Stimulated activated naive B cell treated with anti-CD40 and anti-IgM and Interleukin-4, amounts not matched to agents 10 μg/mL and 1 μg/mL and 100 μg/mL, for 72 hours (primary cell): ENCODE data around the gene CXorf58.
"Not testable (repeated sequence)": the region's sequence is repeated elsewhere in the genome, so short reads cannot be mapped to it uniquely, and the experiment has no call there.

Experiments
- ATAC-seq, 2 donors: fragments of 150-1000 bp; cut with Tn5 transposase; replicated peaks; 2 replicates each; pipeline ENCODE4 v1.10.0; 2021; ENCODE audit warnings: moderate library complexity in 1 of 2
- DNase-seq: peaks from one replicate; pipeline ENCODE4 v3.0.0; 2021
- H3K27ac Mint-ChIP-seq: one replicate; pipeline ENCODE4 v1.8.0; 2022; ENCODE audit warnings: mild to moderate bottlenecking, mixed read lengths
- H3K27me3 Mint-ChIP-seq, 2 donors: one replicate each; pipeline ENCODE4 v1.8.0; 2022; ENCODE audit warnings: mixed read lengths in 2 of 2
- H3K36me3 Mint-ChIP-seq, 2 donors: one replicate each; pipeline ENCODE4 v1.8.0; 2022; ENCODE audit warnings: mixed read lengths in 2 of 2, mild to moderate bottlenecking in 1 of 2
- H3K4me1 Mint-ChIP-seq, 2 donors: one replicate each; pipeline ENCODE4 v1.8.0; 2022; ENCODE audit warnings: mixed read lengths in 2 of 2, mild to moderate bottlenecking in 1 of 2
- H3K4me3 Mint-ChIP-seq, 2 donors: one replicate each; pipeline ENCODE4 v1.8.0; 2022; ENCODE audit warnings: mild to moderate bottlenecking in 2 of 2, mixed read lengths in 2 of 2, moderate library complexity in 1 of 2
- H3K9me3 Mint-ChIP-seq, 2 donors: one replicate each; pipeline ENCODE4 v1.8.0; 2022; ENCODE audit warnings: mixed read lengths in 2 of 2, mild to moderate bottlenecking in 1 of 2

The CXorf58 gene

DNA sequence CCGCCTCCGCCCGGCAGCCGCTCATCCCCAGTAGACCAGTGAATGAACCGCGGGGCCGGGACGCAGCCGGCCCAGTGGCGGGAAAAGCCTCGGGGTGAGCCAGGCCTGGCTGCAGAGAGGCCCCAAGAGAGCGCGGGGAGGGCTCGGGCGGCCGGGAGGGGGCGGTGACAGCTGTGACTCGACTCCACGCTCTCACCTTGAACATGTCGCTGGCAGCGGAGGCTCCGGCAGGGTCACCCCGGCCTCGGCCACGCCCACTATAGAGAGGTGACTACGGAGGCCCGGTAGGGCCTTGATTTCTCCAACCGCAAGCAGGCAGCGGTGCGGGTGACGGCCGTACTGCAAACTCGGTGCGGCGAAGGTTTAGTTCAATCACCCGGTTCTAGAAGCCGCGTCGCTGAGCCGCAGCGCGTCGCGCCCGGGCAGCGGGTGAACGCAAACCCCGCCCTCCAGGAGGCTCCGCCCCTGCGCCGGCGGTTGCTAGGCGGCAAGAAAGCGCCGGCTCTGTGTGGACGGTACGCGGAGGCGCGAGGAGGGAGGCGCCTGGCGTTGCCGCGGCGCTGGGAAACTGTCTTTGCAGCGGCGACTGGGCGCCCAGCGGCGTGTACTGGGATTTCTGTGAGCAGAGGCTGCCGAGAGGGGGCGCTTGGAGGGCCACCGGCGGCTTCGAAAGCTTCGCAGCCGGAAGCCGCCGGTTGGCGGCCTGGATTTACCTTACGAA, at the start of gene CXorf58, which contains the start of gene APOO:
CXorf58 (plus strand) TSS at position 509 of the 721 bp plus-strand sequence. CDS start 2,297 bp downstream, outside the sequence.
APOO (minus strand) TSS at position 441 of the 721 bp plus-strand sequence; CDS start at position 205, 236 bp downstream.
- H3K4me3 Mint-ChIP-seq, result peak within 1 kb of the TSS; percentile 78 to 82
- DNase-seq (peak; percentile 89), ATAC-seq (peak; percentile 93 to 96)
- H3K27me3 Mint-ChIP-seq, result no peaks in the 10 kb centered on the region
- peaks cover 0 to 6% of the 10 kb centered on the region in 2 donors for H3K4me1 Mint-ChIP-seq
- H3K36me3 Mint-ChIP-seq, result peaks cover 0 to 4% of the 10 kb centered on the region in 2 donors
- no peaks in the 10 kb centered on the region for H3K9me3 Mint-ChIP-seq
- H3K27ac Mint-ChIP-seq, result peak within 1 kb of the TSS; percentile 90

DNA sequence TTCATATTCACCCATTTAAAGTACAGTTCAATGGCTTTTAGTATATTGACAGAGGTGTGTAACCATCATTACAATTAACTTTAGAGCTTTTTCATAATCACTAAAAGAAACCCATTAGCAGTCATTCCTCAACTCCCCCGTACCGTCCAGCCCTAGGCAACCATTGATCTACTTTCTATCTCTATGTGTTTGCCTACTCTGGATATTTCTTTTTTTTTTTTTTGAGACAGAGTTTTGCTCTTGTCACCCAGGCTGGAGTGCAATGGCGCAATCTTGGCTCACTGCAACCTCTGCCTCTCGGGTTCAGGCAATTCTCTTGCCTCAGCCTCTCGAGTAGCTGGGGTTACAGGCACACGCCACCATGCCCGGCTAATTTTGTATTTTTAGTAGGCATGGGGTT, 48.6 kb upstream of the CXorf58 start:
- H3K9me3 Mint-ChIP-seq, H3K4me1 Mint-ChIP-seq, H3K27ac Mint-ChIP-seq, ATAC-seq, DNase-seq, H3K4me3 Mint-ChIP-seq, H3K27me3 Mint-ChIP-seq: not testable (repeated sequence)
- peaks cover 4 to 17% of the 10 kb centered on the region in 2 donors for H3K36me3 Mint-ChIP-seq

GRCh38 chrX:23861215-23861896, 46.5 kb upstream of the CXorf58 start:
- Mint-ChIP-seq H3K27ac (no peak overlapping the region), H3K4me1 (no peaks in the 10 kb centered on the region), H3K36me3 (peaks cover 4 to 24% of the 10 kb centered on the region in 2 donors), H3K4me3 (no peak overlapping the region), H3K27me3 (no peaks in the 10 kb centered on the region), H3K9me3 (no peaks in the 10 kb centered on the region)
- ATAC-seq (no peak), DNase-seq (no peak)

DNA sequence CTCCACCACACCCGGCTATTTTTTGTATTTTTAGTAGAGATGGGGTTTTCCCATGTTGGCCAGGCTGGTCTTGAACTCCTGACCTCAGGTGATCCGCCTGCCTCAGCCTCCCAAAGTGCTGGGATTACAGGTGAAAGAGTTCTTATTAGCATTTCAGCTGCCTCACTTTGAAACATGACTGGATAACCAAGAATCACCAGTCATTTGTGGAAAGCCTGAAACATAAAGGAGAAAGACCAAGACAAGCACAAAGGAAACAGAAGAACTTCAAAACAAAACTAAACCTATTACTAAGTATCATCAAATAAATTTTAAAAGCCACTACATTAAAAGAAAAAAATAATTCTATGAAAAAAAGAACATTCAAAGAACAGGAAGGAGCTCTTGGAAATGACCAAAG, 45.9 kb upstream of the CXorf58 start:
- not testable (repeated sequence) for H3K27ac Mint-ChIP-seq

DNA sequence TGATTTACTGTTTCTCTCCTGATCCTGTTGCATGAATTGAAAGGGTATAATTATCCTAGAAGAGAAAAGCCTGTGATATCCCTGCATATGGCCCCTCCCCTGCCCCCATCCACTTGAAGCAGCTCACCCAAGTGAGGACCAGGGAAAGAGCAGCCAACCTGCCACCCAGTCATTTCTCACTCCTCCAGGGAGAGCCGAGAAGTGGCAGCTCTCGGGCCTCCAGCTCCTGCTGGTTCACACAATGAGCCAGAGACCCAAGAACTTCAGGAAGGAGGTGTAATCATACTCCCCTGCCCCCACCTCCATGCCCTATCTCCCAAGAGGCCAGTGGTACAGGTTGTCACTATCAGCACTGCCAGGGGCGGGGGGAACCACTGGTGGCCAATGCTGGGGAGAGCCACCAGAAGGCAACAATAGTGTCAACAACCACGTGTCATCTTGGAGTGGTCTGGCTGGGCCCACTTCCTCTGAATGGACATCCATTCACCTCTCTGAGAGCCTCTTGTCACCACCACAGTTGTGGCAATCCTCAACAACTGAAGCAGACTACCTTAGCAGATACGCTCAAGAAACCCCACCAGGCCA, 43.0 kb upstream of the CXorf58 start:
- no peak overlapping the region for H3K4me3 Mint-ChIP-seq
- H3K9me3 Mint-ChIP-seq, result no peaks in the 10 kb centered on the region
- no peaks in the 10 kb centered on the region for H3K27me3 Mint-ChIP-seq
- H3K27ac Mint-ChIP-seq, result no peak overlapping the region
- peaks cover 7 to 18% of the 10 kb centered on the region in 2 donors for H3K36me3 Mint-ChIP-seq
- DNase-seq, result no peak
- H3K4me1 Mint-ChIP-seq, result no peaks in the 10 kb centered on the region
- no peak for ATAC-seq

More for the DNA sequence above, 45.9 kb upstream of the CXorf58 start:
- H3K9me3 Mint-ChIP-seq, H3K27me3 Mint-ChIP-seq, H3K4me3 Mint-ChIP-seq, ATAC-seq, H3K4me1 Mint-ChIP-seq, DNase-seq: not testable (repeated sequence)
- H3K36me3 Mint-ChIP-seq, result peaks cover 4 to 20% of the 10 kb centered on the region in 2 donors

DNA sequence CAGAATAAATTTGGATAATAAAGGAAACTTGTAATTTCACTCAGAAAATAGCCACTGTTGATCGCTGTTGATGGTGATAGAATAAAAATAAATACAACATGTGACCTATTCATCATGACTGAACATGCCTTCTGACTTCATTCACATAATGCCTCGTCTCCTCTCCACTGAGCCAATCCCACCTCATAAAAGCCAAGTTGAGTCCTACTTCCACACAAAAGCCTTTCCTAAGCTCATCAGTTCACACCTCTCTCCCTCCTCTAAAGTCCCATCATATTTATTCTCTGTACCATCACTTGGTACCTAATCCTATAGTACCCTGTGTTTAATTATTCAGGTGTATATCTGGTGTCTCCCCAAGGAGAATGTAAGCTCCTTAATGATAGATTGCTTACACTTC, 37.8 kb upstream of the CXorf58 start:
- Mint-ChIP-seq H3K36me3 (peaks cover 7 to 24% of the 10 kb centered on the region in 2 donors), H3K27ac (no peak overlapping the region), H3K4me3 (no peak overlapping the region), H3K4me1 (no peaks in the 10 kb centered on the region), H3K27me3 (no peaks in the 10 kb centered on the region), H3K9me3 (no peaks in the 10 kb centered on the region)
- DNase-seq (no peak), ATAC-seq (no peak)

- Mint-ChIP-seq H3K27me3 (no peaks in the 10 kb centered on the region), H3K36me3 (peaks cover 7 to 17% of the 10 kb centered on the region in 2 donors), H3K4me3 (no peak overlapping the region), H3K4me1 (no peaks in the 10 kb centered on the region), H3K9me3 (no peaks in the 10 kb centered on the region), H3K27ac (no peak overlapping the region)
- ATAC-seq (peak in 1 of 2 donors; percentile 36), DNase-seq (no peak)
These were observed 35.8 kb upstream of the CXorf58 start for GRCh38 chrX:23871905-23872546.

DNA sequence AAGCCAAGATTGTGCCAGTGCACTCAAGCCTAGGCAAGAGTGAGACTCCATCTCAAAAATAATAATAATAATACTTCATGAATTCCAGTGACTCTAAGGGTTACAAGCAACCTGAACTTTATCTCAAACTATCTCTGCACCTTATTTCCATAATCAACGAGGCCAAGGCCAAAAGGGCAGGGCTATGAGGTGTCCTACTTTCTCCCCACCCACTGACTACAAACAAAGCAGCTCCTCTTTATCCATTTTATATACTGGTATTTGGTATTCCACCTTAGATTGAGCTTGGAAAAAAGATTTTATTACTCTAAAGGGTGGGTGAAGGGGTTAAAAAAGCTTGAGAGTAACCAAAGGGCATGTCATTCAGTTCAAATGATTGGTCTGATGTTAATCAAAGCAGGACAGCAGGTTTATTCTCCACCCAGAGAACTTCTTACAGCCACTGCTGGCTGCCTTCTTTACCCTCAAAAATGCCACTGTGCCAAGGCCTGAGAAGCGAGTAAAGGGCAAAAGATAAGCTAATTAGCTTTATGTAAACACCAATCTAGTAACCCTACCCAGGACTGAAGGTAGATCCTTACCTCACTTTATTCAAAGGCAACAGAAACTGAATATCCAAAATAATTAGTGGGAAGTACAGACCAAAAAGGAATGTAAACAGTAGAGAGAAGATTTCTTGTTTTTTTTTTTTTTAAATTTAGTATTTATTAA, 28.3 kb upstream of the CXorf58 start:
- ATAC-seq, result no peak
- peaks cover 0 to 3% of the 10 kb centered on the region in 2 donors for H3K36me3 Mint-ChIP-seq
- no peak for DNase-seq
- H3K27ac Mint-ChIP-seq, result no peak overlapping the region
- no peaks in the 10 kb centered on the region for H3K9me3 Mint-ChIP-seq
- no peak overlapping the region for H3K4me3 Mint-ChIP-seq
- H3K27me3 Mint-ChIP-seq, result no peaks in the 10 kb centered on the region
- peaks cover 5 to 10% of the 10 kb centered on the region in 2 donors for H3K4me1 Mint-ChIP-seq

DNA sequence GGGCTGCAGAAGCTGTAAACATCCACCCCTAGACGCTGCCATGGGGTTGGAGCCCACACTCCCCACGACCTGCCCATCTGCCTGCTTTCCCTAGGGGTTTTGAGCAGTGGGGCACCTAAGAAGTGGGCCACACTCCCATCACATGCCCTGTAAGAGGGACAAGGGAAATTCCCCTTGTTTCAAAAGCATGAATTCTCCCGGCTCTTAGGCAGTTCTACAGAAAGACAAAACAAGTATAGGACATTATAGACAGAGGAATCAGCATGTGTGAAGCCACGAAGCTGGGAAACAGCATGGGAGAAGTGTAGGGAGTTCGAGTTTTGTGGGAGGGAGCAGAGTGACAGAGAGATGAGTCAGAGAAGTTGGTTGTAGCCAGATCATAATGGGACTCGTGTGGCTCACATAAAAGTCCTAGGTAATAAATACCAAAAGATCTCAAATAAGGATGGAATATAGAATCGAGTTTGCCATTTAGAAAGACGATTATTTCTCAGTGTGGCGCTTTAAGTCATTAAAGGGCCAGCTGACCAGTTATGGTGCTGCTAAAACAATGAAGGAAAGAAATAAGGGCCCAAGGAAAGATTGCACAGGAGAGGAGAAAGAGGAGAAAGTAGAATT, 24.0 kb upstream of the CXorf58 start:
- DNase-seq, result no peak
- no peaks in the 10 kb centered on the region for H3K27me3 Mint-ChIP-seq
- ATAC-seq, result peak in 1 of 2 donors; percentile 45

GRCh38 chrX:23884427-23885024, 23.3 kb upstream of the CXorf58 start:
- no peaks in the 10 kb centered on the region for H3K9me3 Mint-ChIP-seq
- H3K27ac Mint-ChIP-seq, result no peak overlapping the region
- peaks cover 3% of the 10 kb centered on the region in 2 donors for H3K36me3 Mint-ChIP-seq
- no peak overlapping the region for H3K4me3 Mint-ChIP-seq
- H3K27me3 Mint-ChIP-seq, result no peaks in the 10 kb centered on the region
- H3K4me1 Mint-ChIP-seq, result peaks cover 7 to 12% of the 10 kb centered on the region in 2 donors
- DNase-seq (no peak), ATAC-seq (no peak)

More for the DNA sequence above, 24.0 kb upstream of the CXorf58 start:
- Mint-ChIP-seq H3K4me3 (no peak overlapping the region), H3K36me3 (peaks cover 3% of the 10 kb centered on the region in 2 donors), H3K9me3 (no peaks in the 10 kb centered on the region), H3K4me1 (peaks cover 7 to 12% of the 10 kb centered on the region in 2 donors), H3K27ac (no peak overlapping the region)

- DNase-seq (no peak), ATAC-seq (no peak)
- H3K36me3 Mint-ChIP-seq, result peaks cover 3% of the 10 kb centered on the region in 2 donors
- H3K27ac Mint-ChIP-seq, result no peak overlapping the region
- peaks cover 7 to 12% of the 10 kb centered on the region in 2 donors for H3K4me1 Mint-ChIP-seq
- no peak overlapping the region for H3K4me3 Mint-ChIP-seq
- H3K9me3 Mint-ChIP-seq, result no peaks in the 10 kb centered on the region
- no peaks in the 10 kb centered on the region for H3K27me3 Mint-ChIP-seq
These were observed 22.0 kb upstream of the CXorf58 start for GRCh38 chrX:23885803-23886202.

GRCh38 chrX:23887451-23887850, 20.4 kb upstream of the CXorf58 start:
- Mint-ChIP-seq H3K9me3 (no peaks in the 10 kb centered on the region), H3K36me3 (peaks cover 3% of the 10 kb centered on the region in 2 donors), H3K4me1 (peaks cover 7 to 12% of the 10 kb centered on the region in 2 donors), H3K4me3 (no peak overlapping the region), H3K27me3 (no peaks in the 10 kb centered on the region), H3K27ac (no peak overlapping the region)
- DNase-seq, result no peak
- no peak for ATAC-seq

GRCh38 chrX:23887918-23888317, 19.9 kb upstream of the CXorf58 start:
- H3K4me3 Mint-ChIP-seq, result no peak overlapping the region
- peaks cover 3% of the 10 kb centered on the region in 2 donors for H3K36me3 Mint-ChIP-seq
- no peaks in the 10 kb centered on the region for H3K9me3 Mint-ChIP-seq

More at GRCh38 chrX:23887918-23888317, 19.9 kb upstream of the CXorf58 start:
- Mint-ChIP-seq H3K27me3 (no peaks in the 10 kb centered on the region), H3K4me1 (peaks cover 7 to 12% of the 10 kb centered on the region in 2 donors), H3K27ac (no peak overlapping the region)
- DNase-seq (no peak), ATAC-seq (no peak)
